Mesendoderm (in vitro differentiated cells): ENCODE data around the gene GRHL1. TPM values are rescaled to one million over a fixed set of nuclear protein-coding genes. Genes with fewer than 3 reads are reported as not detected.

Source experiments
- DNase-seq: peaks from one replicate; pipeline ENCODE4 v3.0.0; 2013
- H2AK5ac ChIP-seq: 2 replicates; pipeline ENCODE4 v1.6.1; 2013; ENCODE audit warnings: low read length, inconsistent platforms
- H2BK120ac ChIP-seq: 2 replicates; pipeline ENCODE4 v1.6.1; 2013; ENCODE audit warnings: low read depth, mild to moderate bottlenecking, low read length, moderate library complexity, mixed read lengths
- H2BK15ac ChIP-seq: replicated peaks from 2 replicates; pipeline ENCODE4 v1.6.1; 2013; ENCODE audit warnings: low read depth, mild to moderate bottlenecking, moderate library complexity
- H2BK5ac ChIP-seq: 2 replicates; pipeline ENCODE4 v1.6.1; 2013; ENCODE audit warnings: low read length, inconsistent platforms
- H3K18ac ChIP-seq: 2 replicates; pipeline ENCODE4 v1.6.1; 2013; ENCODE audit warnings: mild to moderate bottlenecking, low read length, mixed read lengths
- H3K23ac ChIP-seq: one replicate; pipeline ENCODE4 v1.6.1; 2013; ENCODE audit warnings: low read length
- H3K27ac ChIP-seq: 2 replicates; pipeline ENCODE4 v1.5.1; 2013; ENCODE audit warnings: low read depth, mild to moderate bottlenecking, inconsistent platforms, low read length, moderate library complexity
- H3K27me3 ChIP-seq: 2 replicates; pipeline ENCODE4 v1.6.1; 2013; ENCODE audit warnings: low read length, control low read depth, mild to moderate bottlenecking, inconsistent platforms; ENCODE audit not compliant: insufficient read depth, poor library complexity
- H3K36me3 ChIP-seq: 2 replicates; pipeline ENCODE4 v1.6.1; 2013; ENCODE audit warnings: low read length, inconsistent platforms; ENCODE audit not compliant: control insufficient read depth, insufficient read depth
- H3K4ac ChIP-seq: one replicate; pipeline ENCODE4 v1.6.1; 2013; ENCODE audit warnings: low read depth, mild to moderate bottlenecking, low read length, moderate library complexity
- H3K4me1 ChIP-seq: 2 replicates; pipeline ENCODE4 v1.6.1; 2013; ENCODE audit warnings: low read depth, low read length, inconsistent platforms; ENCODE audit not compliant: control insufficient read depth
- H3K4me2 ChIP-seq: 2 replicates; pipeline ENCODE4 v1.6.1; 2013; ENCODE audit warnings: low read length
- H3K4me3 ChIP-seq: 2 replicates; pipeline ENCODE4 v1.5.1; 2013; ENCODE audit warnings: mild to moderate bottlenecking, low read length
- H3K56ac ChIP-seq: one replicate; pipeline ENCODE4 v1.6.1; 2013; ENCODE audit warnings: low read length
- H3K79me1 ChIP-seq: 2 replicates; pipeline ENCODE4 v1.6.1; 2013; ENCODE audit warnings: low read length, inconsistent platforms
- H3K79me2 ChIP-seq: 2 replicates; pipeline ENCODE4 v1.6.1; 2013; ENCODE audit warnings: mild to moderate bottlenecking, low read length; ENCODE audit not compliant: control insufficient read depth, insufficient read depth
- H3K9ac ChIP-seq: 2 replicates; pipeline ENCODE4 v1.6.1; 2013; ENCODE audit warnings: low read length, inconsistent platforms
- H4K5ac ChIP-seq: one replicate; pipeline ENCODE4 v1.6.1; 2013; ENCODE audit warnings: low read length
- H4K8ac ChIP-seq: one replicate; pipeline ENCODE4 v1.6.1; 2013; ENCODE audit warnings: low read depth, mild to moderate bottlenecking, control low read depth, low read length, moderate library complexity
- WGBS: extraction: QIAGEN DNeasy Blood & Tissue Kit; methylation state at CpG from one replicate; pipeline ENCODE4 v1.1.7; 2013; ENCODE audit warnings: low lambda C conversion rate, missing lambda C conversion rate; ENCODE audit not compliant: insufficient coverage; ENCODE audit errors: extremely low coverage; 5-methylcytosine and 5-hydroxymethylcytosine counted together
- polyA plus RNA-seq, 2 experiments: library from polyadenylated mRNA; stranded (reverse); fragments of 200-250 nt; gene quantifications; one replicate each; pipeline ENCODE4 v1.2.3, GENCODE V29; 2013

Gene GRHL1, protein sequence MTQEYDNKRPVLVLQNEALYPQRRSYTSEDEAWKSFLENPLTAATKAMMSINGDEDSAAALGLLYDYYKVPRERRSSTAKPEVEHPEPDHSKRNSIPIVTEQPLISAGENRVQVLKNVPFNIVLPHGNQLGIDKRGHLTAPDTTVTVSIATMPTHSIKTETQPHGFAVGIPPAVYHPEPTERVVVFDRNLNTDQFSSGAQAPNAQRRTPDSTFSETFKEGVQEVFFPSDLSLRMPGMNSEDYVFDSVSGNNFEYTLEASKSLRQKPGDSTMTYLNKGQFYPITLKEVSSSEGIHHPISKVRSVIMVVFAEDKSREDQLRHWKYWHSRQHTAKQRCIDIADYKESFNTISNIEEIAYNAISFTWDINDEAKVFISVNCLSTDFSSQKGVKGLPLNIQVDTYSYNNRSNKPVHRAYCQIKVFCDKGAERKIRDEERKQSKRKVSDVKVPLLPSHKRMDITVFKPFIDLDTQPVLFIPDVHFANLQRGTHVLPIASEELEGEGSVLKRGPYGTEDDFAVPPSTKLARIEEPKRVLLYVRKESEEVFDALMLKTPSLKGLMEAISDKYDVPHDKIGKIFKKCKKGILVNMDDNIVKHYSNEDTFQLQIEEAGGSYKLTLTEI
- polyA plus RNA-seq (2013, experiment 1 of 2): 1.3 TPM
- polyA plus RNA-seq (2013, experiment 2 of 2): 1.4 TPM

DNA sequence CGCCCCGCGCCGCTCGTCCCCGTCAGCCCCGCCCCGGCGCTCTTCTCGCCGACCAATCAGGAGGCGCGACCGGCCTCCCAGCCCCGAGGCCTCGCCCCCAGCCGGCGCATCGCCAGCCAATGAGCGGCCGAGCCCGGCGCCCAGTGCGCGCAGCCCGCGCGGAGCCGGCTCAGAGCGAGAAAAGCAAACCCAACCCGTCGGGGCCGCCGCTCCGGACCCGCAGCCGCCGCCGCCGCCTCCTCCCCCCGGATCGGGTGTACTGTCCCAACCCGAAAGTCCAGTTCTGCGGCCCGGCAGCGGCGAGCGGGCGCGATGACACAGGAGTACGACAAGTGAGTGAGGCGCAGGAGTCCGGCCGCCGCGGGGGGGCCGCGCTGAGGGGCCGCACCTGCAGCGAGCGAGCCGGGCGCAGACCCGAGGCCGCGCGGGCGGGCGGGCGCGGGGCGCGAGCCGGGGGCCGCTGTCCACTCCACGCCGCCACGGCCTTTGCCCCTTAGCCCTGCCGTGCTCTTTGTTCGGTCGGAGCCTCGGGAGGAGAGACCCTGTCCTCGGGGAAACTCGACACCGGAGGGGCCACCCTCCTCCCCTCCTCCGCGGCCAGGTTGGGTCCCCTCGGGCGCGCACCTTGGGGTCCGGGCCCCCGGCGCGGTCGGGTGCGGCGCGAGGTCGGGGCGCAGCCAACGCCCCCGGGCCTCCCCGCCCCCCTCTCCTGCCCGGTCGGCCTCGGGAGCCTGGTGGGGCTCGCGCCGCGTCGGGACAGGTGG is at the start of gene GRHL1:
GRHL1 (plus strand) TSS at position 172 of the 764 bp plus-strand sequence; CDS start at position 313, 141 bp downstream.
- H3K4me1 ChIP-seq: no peaks in the 10 kb centered on the region
- no peak within 1 kb of the TSS for H3K23ac ChIP-seq
- H3K18ac ChIP-seq: no peak within 1 kb of the TSS
- H3K9ac ChIP-seq: peak within 1 kb of the TSS; percentile 63
- H3K56ac ChIP-seq: peak within 1 kb of the TSS; percentile 74
- H3K79me2 ChIP-seq: no peaks in the 10 kb centered on the region
- no peak within 1 kb of the TSS for H2BK5ac ChIP-seq
- H2AK5ac ChIP-seq: no peak within 1 kb of the TSS
- H3K27ac ChIP-seq: no peak within 1 kb of the TSS
- no peak within 1 kb of the TSS for H4K8ac ChIP-seq
- H2BK15ac ChIP-seq: no peak within 1 kb of the TSS
- H3K27me3 ChIP-seq: peaks cover 7% of the 10 kb centered on the region
- peak within 1 kb of the TSS; percentile 70 for H3K4me2 ChIP-seq
- no peak within 1 kb of the TSS for H3K4ac ChIP-seq
- no peaks in the 10 kb centered on the region for H3K36me3 ChIP-seq
- H3K4me3 ChIP-seq: peak within 1 kb of the TSS; percentile 54
- H2BK120ac ChIP-seq: no peak within 1 kb of the TSS
- peak; percentile 94 for DNase-seq
- no peak within 1 kb of the TSS for H4K5ac ChIP-seq
- no peaks in the 10 kb centered on the region for H3K79me1 ChIP-seq
- no CpG with 5 or more reads among the region's 111 CpGs for WGBS

DNA sequence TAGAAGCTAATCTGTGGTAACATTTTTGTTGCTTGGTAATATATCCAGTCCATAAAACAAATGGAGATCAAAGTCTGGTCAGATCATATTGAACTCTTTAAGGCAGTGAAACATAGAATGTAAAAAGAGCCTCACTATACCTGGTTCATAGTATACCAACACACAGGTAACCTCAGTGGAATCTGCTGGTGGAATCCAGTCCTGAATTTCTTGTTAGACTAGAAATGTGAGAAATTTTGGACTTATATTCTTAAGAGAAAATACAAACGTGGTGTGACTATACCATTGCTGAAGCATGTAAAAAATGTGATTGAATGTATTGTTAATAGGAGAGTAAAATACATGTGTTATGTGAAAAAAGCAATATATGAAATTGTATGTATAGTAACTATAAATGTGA is 46.1 kb upstream of the GRHL1 start:
- H2AK5ac ChIP-seq: no peak overlapping the region
- no peak overlapping the region for H3K9ac ChIP-seq
- no peak overlapping the region for H3K4me3 ChIP-seq
- H4K5ac ChIP-seq: no peak overlapping the region
- H3K36me3 ChIP-seq: no peaks in the 10 kb centered on the region
- no peak overlapping the region for H2BK120ac ChIP-seq
- no CpG with 5 or more reads among the region's 1 CpG for WGBS
- H4K8ac ChIP-seq: no peak overlapping the region
- H2BK5ac ChIP-seq: no peak overlapping the region
- H3K23ac ChIP-seq: no peak overlapping the region
- H3K4ac ChIP-seq: no peak overlapping the region
- no peak overlapping the region for H3K56ac ChIP-seq
- H3K27ac ChIP-seq: no peak overlapping the region
- H3K4me1 ChIP-seq: no peaks in the 10 kb centered on the region
- no peak overlapping the region for H3K18ac ChIP-seq
- no peak for DNase-seq
- H3K27me3 ChIP-seq: no peaks in the 10 kb centered on the region
- H3K79me2 ChIP-seq: no peaks in the 10 kb centered on the region
- H2BK15ac ChIP-seq: no peak overlapping the region
- H3K79me1 ChIP-seq: no peaks in the 10 kb centered on the region
- H3K4me2 ChIP-seq: no peak overlapping the region

DNA sequence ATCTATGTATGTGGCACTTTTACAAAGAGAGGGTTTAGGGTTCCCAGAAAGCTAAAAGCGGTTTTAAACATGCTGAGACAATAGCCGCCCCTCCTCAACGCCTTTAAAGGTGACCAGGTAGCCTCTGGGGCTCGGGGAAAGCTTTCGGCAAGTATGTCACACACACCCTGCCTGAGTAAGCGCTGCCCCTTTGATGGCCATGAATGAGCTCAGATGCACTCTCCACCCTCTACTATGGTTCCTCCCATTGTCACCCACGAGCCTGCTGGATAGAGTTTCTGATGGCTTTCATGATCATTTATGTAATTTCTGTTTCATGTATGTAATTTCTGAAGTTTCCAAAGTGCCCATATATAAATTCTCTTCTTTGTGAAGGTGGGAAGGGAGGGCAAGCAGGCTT is 44.1 kb upstream of the GRHL1 start:
- Histone ChIP-seq H3K9ac (no peak overlapping the region), H4K5ac (no peak overlapping the region), H3K27ac (no peak overlapping the region), H3K36me3 (no peaks in the 10 kb centered on the region), H2BK5ac (no peak overlapping the region), H3K4me1 (no peaks in the 10 kb centered on the region), H4K8ac (no peak overlapping the region), H3K27me3 (no peaks in the 10 kb centered on the region), H3K4me2 (no peak overlapping the region), H2BK120ac (no peak overlapping the region), H3K18ac (no peak overlapping the region), H2AK5ac (no peak overlapping the region), H3K23ac (no peak overlapping the region), H3K56ac (no peak overlapping the region), H2BK15ac (no peak overlapping the region), H3K79me2 (no peaks in the 10 kb centered on the region), H3K4me3 (no peak overlapping the region), H3K79me1 (no peaks in the 10 kb centered on the region), H3K4ac (no peak overlapping the region)
- DNase-seq: no peak
- WGBS: no CpG with 5 or more reads among the region's 7 CpGs

DNA sequence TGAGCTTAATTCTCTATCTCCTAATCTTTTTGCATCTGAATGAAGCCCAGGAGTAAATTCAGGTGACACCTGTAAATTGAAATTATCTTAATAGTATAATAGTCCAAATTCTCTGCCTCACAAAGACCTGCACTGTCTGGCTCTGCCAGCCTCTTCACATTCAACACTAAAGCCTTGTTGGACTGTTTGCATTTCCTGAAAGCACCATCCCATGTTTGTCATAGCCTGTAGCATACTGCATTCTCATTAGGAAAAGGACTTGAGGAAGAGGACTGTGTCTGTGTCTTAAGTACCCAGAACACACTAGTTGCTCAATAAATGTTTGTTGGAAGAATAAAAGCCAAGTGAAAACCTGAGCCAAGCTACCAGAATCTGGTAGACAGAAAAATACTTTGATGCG is 42.9 kb upstream of the GRHL1 start:
- no peak overlapping the region for H2BK120ac ChIP-seq
- H3K18ac ChIP-seq: no peak overlapping the region
- no peaks in the 10 kb centered on the region for H3K79me2 ChIP-seq
- H3K4me1 ChIP-seq: no peaks in the 10 kb centered on the region
- no peak overlapping the region for H3K4me3 ChIP-seq
- no peak overlapping the region for H3K9ac ChIP-seq
- no peak overlapping the region for H3K27ac ChIP-seq
- no peaks in the 10 kb centered on the region for H3K79me1 ChIP-seq
- H2BK15ac ChIP-seq: no peak overlapping the region
- H4K5ac ChIP-seq: no peak overlapping the region
- no peak overlapping the region for H3K56ac ChIP-seq
- no peaks in the 10 kb centered on the region for H3K27me3 ChIP-seq
- DNase-seq: no peak
- no peak overlapping the region for H3K4ac ChIP-seq
- H3K36me3 ChIP-seq: no peaks in the 10 kb centered on the region
- no CpG with 5 or more reads among the region's 1 CpG for WGBS
- H2BK5ac ChIP-seq: no peak overlapping the region
- H2AK5ac ChIP-seq: no peak overlapping the region
- no peak overlapping the region for H3K23ac ChIP-seq
- no peak overlapping the region for H4K8ac ChIP-seq
- H3K4me2 ChIP-seq: no peak overlapping the region

DNA sequence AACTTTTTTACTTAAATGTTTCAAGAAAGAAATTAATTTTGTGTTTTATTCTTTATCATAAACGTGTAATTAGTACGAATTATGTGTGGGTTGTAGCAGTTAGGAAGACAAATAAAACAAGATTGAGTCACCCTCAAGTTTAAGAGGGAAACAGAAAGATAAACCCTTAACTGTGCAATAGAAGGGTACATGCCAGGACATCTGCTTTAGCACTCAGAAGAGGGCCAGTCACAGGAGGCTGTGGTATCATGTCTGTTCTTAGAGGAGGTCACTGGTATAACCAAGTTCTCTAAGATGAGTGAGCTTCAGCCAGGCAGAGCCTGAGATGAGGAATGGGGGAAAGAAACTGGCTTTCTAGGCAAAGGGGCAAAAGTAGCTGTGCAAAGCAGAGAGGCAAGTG is 42.4 kb upstream of the GRHL1 start:
- no peak overlapping the region for H3K4me3 ChIP-seq
- no peak overlapping the region for H3K23ac ChIP-seq
- no peak overlapping the region for H2AK5ac ChIP-seq
- H3K18ac ChIP-seq: no peak overlapping the region
- H2BK5ac ChIP-seq: no peak overlapping the region
- H2BK120ac ChIP-seq: no peak overlapping the region
- no peaks in the 10 kb centered on the region for H3K4me1 ChIP-seq
- H3K4ac ChIP-seq: no peak overlapping the region
- H3K56ac ChIP-seq: no peak overlapping the region
- no peak overlapping the region for H4K5ac ChIP-seq
- H2BK15ac ChIP-seq: no peak overlapping the region
- no peak for DNase-seq
- H4K8ac ChIP-seq: no peak overlapping the region
- H3K79me1 ChIP-seq: no peaks in the 10 kb centered on the region
- no peaks in the 10 kb centered on the region for H3K36me3 ChIP-seq
- H3K27ac ChIP-seq: no peak overlapping the region
- no peak overlapping the region for H3K4me2 ChIP-seq
- no peaks in the 10 kb centered on the region for H3K27me3 ChIP-seq
- WGBS: 100% methylated on average over 2 of the region's 2 CpGs
- H3K9ac ChIP-seq: no peak overlapping the region
- no peaks in the 10 kb centered on the region for H3K79me2 ChIP-seq
